H1 (cell line): ENCODE data around the gene MRI1. TPM values are rescaled to one million over a fixed set of nuclear protein-coding genes. Genes with fewer than 3 reads are reported as not detected.

Experiments
- RNF2 ChIP-seq: fragments of 200-900, 300-1000 bp; sonication (generic); IDR thresholded peaks from 2 replicates; pipeline ENCODE4 v1.7.1; 2016; ENCODE audit warnings: borderline replicate concordance, low read depth, mild to moderate bottlenecking, antibody characterized with exemption, low read length; ENCODE audit not compliant: poor library complexity, severe bottlenecking; ENCODE audit errors: missing control alignments
- polyA plus RNA-seq, 7 experiments: library from polyadenylated mRNA; depleted of rRNA in 3 of 7; stranded (reverse) in 5 of 7; unstranded in 2 of 7; fragments of >200 nt in 5 of 7; fragments of 200-250 nt in 2 of 7; gene quantifications; 1 replicate in 5 of 7; 2 replicates in 1 of 7; 4 replicates in 1 of 7; pipeline versions ENCODE4 v1.2.1 to v1.2.3, GENCODE V29; 2011 to 2013; ENCODE audit warnings: missing spikeins in 2 of 7, mixed read lengths in 2 of 7
- total RNA-seq: library from RNA; stranded (reverse); fragmentation: NEBNext Ultra II Directional; extraction: Animal tissue kit (Norgen Biotek cat#: 25700); gene quantifications from 2 replicates; pipeline ENCODE4 v1.2.1, GENCODE V29; 2021

Gene MRI1
- total and polyA plus RNA-seq, 2 of the 8 experiments (the other 6 are each of a cell fraction or from before 2014, with no cell fraction given), result 24.5 to 29.5 TPM

DNA sequence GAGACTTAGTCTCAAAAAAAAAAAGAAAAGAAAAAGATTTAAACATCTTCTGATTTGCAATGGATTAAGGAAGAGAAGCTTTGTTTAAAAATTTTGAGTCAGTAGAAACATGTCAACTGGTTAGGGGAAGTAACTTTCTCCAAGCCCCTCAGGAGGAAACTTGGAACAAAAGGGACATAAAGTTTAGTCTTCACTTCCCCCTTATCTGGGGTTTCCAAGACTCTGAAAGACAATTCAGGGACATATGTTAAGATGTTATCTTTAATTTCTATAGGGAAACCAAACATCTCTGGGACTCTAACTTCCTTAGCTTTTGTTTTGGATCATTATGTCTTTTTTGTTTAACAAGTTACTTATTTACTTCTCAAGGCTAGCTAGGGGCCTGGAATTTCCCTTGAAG, 20.1 kb upstream of the MRI1 start (continued):
- no peak for TF ChIP-seq RNF2
